Stimulated activated CD4-positive, alpha-beta T cell treated with anti-CD3 and anti-CD28 coated beads, Interleukin-12 subunit alpha, Interleukin-12 subunit beta, amount 100 ng/mL, for 24 hours (primary cell): ENCODE measurements around the gene RBMS2.

ENCODE experiments used
- DNase-seq, 2 experiments: peaks; one replicate each; pipeline ENCODE4 v3.0.0-alpha.2; 2020; ENCODE audit warnings: low read depth in 2 of 2

RBMS2 gene

DNA sequence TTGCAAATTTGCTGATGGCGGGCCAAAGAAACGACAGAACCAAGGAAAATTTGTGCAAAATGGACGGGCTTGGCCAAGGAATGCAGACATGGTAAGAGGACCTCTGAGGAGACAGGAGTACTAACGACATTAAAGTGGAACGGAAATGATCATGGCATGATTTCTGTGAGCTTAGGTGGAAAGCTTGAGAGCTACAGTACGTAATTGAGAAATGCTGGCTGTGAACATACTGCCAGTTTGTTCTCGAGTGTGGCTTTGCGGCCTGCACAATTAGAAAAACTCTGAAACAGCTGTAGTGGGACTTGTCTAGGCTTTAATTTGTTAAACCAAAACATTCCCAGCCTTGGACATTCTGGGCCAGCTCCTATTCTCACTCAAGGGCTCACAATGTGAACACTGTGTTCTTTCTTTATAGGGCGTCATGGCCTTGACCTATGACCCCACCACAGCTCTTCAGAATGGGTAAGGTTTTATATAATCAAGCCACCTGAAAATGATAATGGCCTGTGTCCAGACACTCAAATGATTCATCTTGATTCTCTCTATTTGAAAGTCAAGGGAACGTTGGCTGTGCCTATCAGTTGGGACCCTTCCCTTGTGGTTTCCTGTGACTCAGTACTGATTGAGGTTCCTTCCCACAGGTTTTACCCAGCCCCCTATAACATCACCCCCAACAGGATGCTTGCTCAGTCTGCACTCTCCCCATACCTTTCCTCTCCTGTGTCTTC lies 60.0 kb downstream of the RBMS2 start:
- DNase-seq = no peak

DNA sequence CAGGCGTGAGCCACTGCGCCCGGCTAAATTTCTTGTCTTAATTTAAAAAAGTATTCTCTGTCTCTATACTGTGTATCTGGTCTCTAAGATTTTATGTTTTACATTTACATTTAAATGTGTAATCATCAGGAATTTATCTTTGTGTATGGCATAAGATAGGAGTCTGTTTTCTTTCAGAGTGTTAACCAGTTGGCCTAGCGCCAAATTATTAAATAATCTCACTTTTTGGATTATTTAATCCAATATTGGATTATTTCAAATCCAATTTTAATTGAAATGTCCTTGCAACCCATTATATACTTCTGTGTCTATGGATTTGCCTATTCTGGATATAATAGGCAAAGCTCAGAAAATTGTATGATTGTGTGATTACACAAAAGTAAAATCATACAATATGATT lies 63.5 kb downstream of the RBMS2 start:
- no peak for DNase-seq

- no peak for DNase-seq
Measured at GRCh38 chr12:56589783-56590182, 68.2 kb downstream of the RBMS2 start.

GRCh38 chr12:56590237-56590830 lies 68.7 kb downstream of the RBMS2 start:
- DNase-seq = no peak

GRCh38 chr12:56591126-56591525 lies 69.5 kb downstream of the RBMS2 start:
- DNase-seq = no peak

- DNase-seq = no peak
Measured at GRCh38 chr12:56591961-56592360, 70.3 kb downstream of the RBMS2 start.

GRCh38 chr12:56593909-56594621 lies 72.4 kb downstream of the RBMS2 start:
- DNase-seq = peak; percentile 32 to 49

- DNase-seq = no peak
Measured at GRCh38 chr12:56596815-56597214, 75.2 kb downstream of the RBMS2 start.

GRCh38 chr12:56599041-56599440 lies 77.4 kb downstream of the RBMS2 start:
- no peak for DNase-seq

DNA sequence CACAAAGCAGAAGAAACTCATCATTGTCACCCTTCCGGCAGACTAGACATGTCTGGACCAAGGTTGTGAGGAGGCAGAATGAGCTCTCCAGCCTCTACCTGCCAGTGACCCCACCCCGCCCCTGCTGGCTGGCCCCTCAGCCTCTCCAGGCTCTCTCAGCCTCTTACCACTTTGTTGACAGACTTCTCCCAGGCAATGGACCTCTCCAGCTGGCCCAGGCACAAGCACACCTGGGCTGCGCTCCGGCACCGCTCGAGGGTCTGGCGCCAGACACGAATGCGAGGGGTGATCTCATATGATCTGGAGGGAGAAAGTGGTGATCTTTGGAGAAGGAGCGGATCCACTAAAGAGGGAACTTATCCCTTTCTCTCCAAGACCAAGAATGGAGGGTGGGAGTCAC lies 78.2 kb downstream of the RBMS2 start:
- no peak for DNase-seq

GRCh38 chr12:56600753-56601152 lies 79.1 kb downstream of the RBMS2 start:
- no peak for DNase-seq

DNA sequence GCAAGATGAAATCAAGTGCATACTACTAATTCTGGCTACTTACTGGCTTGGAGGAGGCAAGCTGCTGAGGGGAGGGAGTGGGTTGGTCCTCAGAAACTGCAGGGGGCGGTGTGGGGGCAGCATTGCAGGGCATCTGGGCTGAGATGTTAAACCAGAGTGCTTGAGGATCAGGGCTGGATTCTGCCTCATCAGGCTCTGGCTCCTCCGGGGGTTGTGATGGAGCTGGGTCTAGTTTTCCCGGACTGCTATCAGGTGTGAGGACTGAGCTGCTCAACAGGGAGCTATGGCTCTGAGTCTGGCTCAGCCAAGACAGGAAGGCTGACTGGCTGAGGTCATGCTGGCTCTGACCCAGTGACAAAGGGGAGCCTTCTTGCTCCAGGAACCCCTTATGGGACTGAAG lies 79.9 kb downstream of the RBMS2 start:
- DNase-seq = peak in 1 of 2 experiments; percentile 15

DNA sequence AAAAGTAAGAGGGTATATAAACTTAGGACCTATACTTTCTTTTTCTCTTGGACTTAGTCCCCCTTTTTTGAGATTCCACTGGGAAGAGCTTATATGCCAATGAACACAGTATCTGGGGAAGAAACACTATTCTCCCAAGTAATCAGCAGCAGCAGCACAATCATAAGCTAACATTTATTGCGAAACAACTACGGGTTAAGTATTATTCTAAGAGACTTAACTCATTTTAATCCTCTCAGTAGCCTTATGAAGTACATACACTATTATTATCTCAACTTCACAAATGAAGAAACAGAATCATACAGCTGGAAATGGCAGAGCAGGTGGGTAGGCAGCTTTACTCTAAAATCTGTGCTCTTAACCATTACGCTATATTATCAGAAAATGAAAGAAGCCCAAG lies 80.6 kb downstream of the RBMS2 start:
- DNase-seq = no peak

DNA sequence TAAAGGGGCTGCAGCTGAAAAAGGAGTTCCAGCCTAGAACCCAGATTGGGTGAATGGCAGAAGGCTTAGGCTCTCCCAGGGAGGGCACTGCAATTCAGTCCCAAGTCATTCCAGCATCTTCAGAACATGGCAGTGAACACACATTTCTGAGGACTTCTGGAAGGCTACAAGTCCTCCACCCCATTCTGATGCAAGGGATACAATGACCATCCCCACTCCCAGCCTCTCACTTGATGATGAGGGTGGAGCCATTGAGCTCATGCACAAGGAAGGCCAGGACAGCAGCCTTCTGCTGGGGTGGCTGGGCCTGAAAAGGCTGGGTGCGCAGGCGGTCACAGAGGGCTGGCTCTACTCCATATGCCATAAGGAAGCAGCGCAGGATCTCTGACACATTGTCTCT lies 82.7 kb downstream of the RBMS2 start:
- no peak for DNase-seq

- DNase-seq = no peak
Measured at GRCh38 chr12:56614627-56615026, 93.0 kb downstream of the RBMS2 start.

GRCh38 chr12:56616244-56616643 lies 94.6 kb downstream of the RBMS2 start:
- DNase-seq = no peak

- DNase-seq = no peak
Measured at GRCh38 chr12:56616925-56617324, 95.3 kb downstream of the RBMS2 start.

DNA sequence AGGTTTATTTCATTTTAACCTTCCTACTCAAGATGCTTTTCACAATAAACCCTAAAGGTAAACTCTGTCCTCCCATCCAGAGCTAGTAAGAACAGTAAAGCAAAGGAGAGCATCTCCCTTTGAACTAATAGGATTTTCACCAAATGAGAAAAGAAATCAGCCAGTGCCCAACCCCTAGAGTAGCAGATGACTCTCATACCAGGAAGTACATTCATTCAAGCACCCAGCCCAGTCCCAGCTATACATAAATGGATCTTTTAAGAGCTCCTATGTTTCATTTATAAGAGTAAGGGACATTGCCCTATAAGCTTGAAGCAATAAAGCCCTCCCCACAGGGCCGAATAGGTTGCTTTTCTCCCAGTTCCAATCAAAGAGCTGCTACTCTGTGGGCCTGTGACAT lies 100.9 kb downstream of the RBMS2 start:
- no peak for DNase-seq

DNA sequence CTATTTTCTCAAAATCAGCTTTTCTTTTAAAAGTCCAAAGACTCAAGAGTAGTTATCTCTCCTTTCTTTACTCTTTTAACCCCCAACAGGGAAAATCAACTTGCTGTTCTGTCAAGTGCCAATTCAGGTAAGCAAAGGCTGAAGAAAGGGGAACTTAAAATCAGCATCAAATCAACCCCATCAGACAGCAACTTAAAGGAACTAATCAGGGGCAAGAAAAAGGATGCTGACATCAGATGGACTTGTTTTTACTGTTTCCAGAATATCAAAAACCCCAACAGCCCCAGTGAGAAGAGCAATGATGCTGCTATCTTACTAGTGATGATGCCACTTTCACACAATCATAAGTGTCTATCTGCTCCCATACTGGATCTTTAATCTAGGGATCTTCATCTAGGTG lies 105.1 kb downstream of the RBMS2 start:
- DNase-seq = no peak

- peak; percentile 15 to 56 for DNase-seq
Measured at GRCh38 chr12:56628671-56629458, 107.2 kb downstream of the RBMS2 start.

GRCh38 chr12:56629459-56630179 lies 108.0 kb downstream of the RBMS2 start:
- DNase-seq = peak; percentile 16 to 20
